HepG2 (cell line): ENCODE data around the gene POU3F1. TPM values are rescaled to one million over a fixed set of nuclear protein-coding genes. Genes with fewer than 3 reads are reported as not detected.

Experiments
- ATAC-seq: fragments of 200-7000 bp; cut with Tn5 transposase; 3 replicates; pipeline ENCODE4 v1.9.1; 2020; ENCODE audit warnings: mild to moderate bottlenecking, moderate library complexity
- BruUV-seq: library from RNA; stranded (reverse); fragments of 400-500 nt; replicated peaks from 2 replicates; lab custom pipeline; 2021; lab: Mats Ljungman, UMichigan
- CTCF ChIA-PET: fragments of 300-600 bp; formaldehyde crosslinking; extraction: SDS; loops from one replicate; lab custom pipeline; 2021; ENCODE audit warnings: low total read pairs, inconsistent platforms, low intra/inter-chr PET ratio; lab: Yijun Ruan, JAX
- POLR2A ChIA-PET: fragments of 350-600 bp; sonication (Branson Sonifier 250); formaldehyde crosslinking; loops from one replicate; lab custom pipeline; 2020; ENCODE audit warnings: antibody characterized with exemption, inconsistent platforms; lab: Yijun Ruan, JAX
- DNase-seq: peaks from one replicate; pipeline ENCODE4 v3.0.0-alpha.2; 2015; ENCODE audit warnings: low spot score
- FAIRE-seq: peaks from 3 replicates; lab custom pipeline; 2011; peaks lifted over from hg19 to GRCh38; lab: Jason Lieb, UNC
- H2AFZ ChIP-seq: one replicate; pipeline ENCODE4 v1.6.1; 2011; ENCODE audit warnings: low read length, inconsistent platforms
- H3K27ac ChIP-seq: fragments of 300-600 bp; 3 replicates; pipeline ENCODE4 v1.8.0; 2011; ENCODE audit warnings: mixed run types, mild to moderate bottlenecking, mixed read lengths, low read length, inconsistent platforms; ENCODE audit not compliant: insufficient read depth; ENCODE audit errors: extremely low read length
- H3K27me3 ChIP-seq, 2 experiments: fragments of 200-600 bp in 1 of 2; 2 replicates in 1 of 2; 3 replicates in 1 of 2; pipeline versions ENCODE4 v1.6.0 to v1.8.0; 2011; ENCODE audit warnings: low read length in 2 of 2, mild to moderate bottlenecking in 2 of 2, moderate library complexity in 2 of 2, inconsistent platforms in 1 of 2; ENCODE audit not compliant: insufficient read depth in 2 of 2, control insufficient read depth in 1 of 2
- H3K36me3 ChIP-seq, 2 experiments: fragments of 200-600 bp in 1 of 2; replicated peaks in 1 of 2; 2 replicates in 1 of 2; 3 replicates in 1 of 2; pipeline versions ENCODE4 v1.5.1 to v1.8.0; 2011; ENCODE audit warnings: low read length in 2 of 2, inconsistent platforms in 1 of 2; ENCODE audit not compliant: insufficient read depth in 2 of 2, control insufficient read depth in 1 of 2
- H3K4me1 ChIP-seq: 2 replicates; pipeline ENCODE4 v1.5.1; 2012; ENCODE audit warnings: low read length, inconsistent platforms; ENCODE audit not compliant: insufficient read depth
- H3K4me2 ChIP-seq: 2 replicates; pipeline ENCODE4 v1.6.0; 2011; ENCODE audit warnings: low read depth, low read length, inconsistent platforms
- H3K4me3 ChIP-seq, 3 experiments: fragments of 200-600 bp in 1 of 3; sonication (generic), shearing (Covaris generic) in 1 of 3; replicated peaks in 1 of 3; 2 replicates each; pipeline ENCODE4 v1.5.1; 2011 to 2016; ENCODE audit warnings: low read length in 3 of 3, inconsistent platforms in 2 of 3, low read depth in 2 of 3, mild to moderate bottlenecking in 2 of 3, control low read depth in 1 of 3, mixed read lengths in 1 of 3; ENCODE audit not compliant: insufficient read depth in 1 of 3
- H3K79me2 ChIP-seq: one replicate; pipeline ENCODE4 v1.6.1; 2011; ENCODE audit warnings: low read length, inconsistent platforms; ENCODE audit not compliant: insufficient read depth
- H3K9ac ChIP-seq: 2 replicates; pipeline ENCODE4 v1.6.0; 2011; ENCODE audit warnings: mild to moderate bottlenecking, low read depth, low read length, inconsistent platforms; ENCODE audit not compliant: insufficient read depth
- H3K9me3 ChIP-seq: 2 replicates; pipeline ENCODE4 v1.5.1; 2012; ENCODE audit warnings: mild to moderate bottlenecking, low read length
- H4K20me1 ChIP-seq: 2 replicates; pipeline ENCODE4 v1.6.0; 2011; ENCODE audit warnings: inconsistent platforms, mild to moderate bottlenecking, low read length, moderate library complexity; ENCODE audit not compliant: insufficient read depth
- DRAP1 ChIP-seq: IDR thresholded peaks from 2 replicates; pipeline ENCODE4 v1.6.1; 2016; ENCODE audit warnings: missing genetic modification reagents, missing compliant biosample characterization
- ELF1 ChIP-seq: sonication (generic); formaldehyde crosslinking; IDR thresholded peaks from 2 replicates; pipeline ENCODE4 v1.4.0; 2020; ENCODE audit warnings: missing genetic modification reagents
- MEIS2 ChIP-seq: sonication (generic); formaldehyde crosslinking; IDR thresholded peaks from 2 replicates; pipeline ENCODE4 v1.9.0; 2021; ENCODE audit warnings: mild to moderate bottlenecking, missing genetic modification reagents
- SAFB2 ChIP-seq: sonication (generic); formaldehyde crosslinking; IDR thresholded peaks from 2 replicates; pipeline ENCODE4 v1.5.1; 2020; ENCODE audit warnings: missing genetic modification reagents, low read depth, mild to moderate bottlenecking, borderline replicate concordance
- ZNF235 ChIP-seq: sonication (generic); formaldehyde crosslinking; IDR thresholded peaks from 2 replicates; pipeline ENCODE4 v1.8.1; 2023; ENCODE audit warnings: mild to moderate bottlenecking, missing genetic modification reagents, borderline replicate concordance
- ZNF567 ChIP-seq: sonication (generic); formaldehyde crosslinking; IDR thresholded peaks from 2 replicates; pipeline ENCODE4 v1.8.1; 2023; ENCODE audit warnings: mild to moderate bottlenecking, missing genetic modification reagents, borderline replicate concordance
- ZNF629 ChIP-seq: sonication (generic); formaldehyde crosslinking; conservative IDR thresholded peaks from 2 replicates; pipeline ENCODE4 v1.5.0; 2020; ENCODE audit warnings: missing genetic modification reagents
- WGBS: methylation state at CpG from one replicate; pipeline ENCODE4 v1.1.6; 2017; ENCODE audit warnings: low lambda C conversion rate; 5-methylcytosine and 5-hydroxymethylcytosine counted together
- in situ Hi-C: cut with HindIII; loops from 2 replicates; pipeline ENCODE4 v1.10.0; 2017; ENCODE audit warnings: low pct_unique_long_range_greater_than_20kb; ENCODE audit not compliant: extremely low pct_ligation_motif_present
- intact Hi-C: fragments of 100-400 bp; cut with micrococcal nuclease; formaldehyde crosslinking; loops from one replicate; pipeline ENCODE4 v1.10.0; 2022; ENCODE audit not compliant: unreplicated experiment
- polyA plus RNA-seq, 8 experiments: library from polyadenylated mRNA; depleted of rRNA in 3 of 8; stranded (reverse) in 7 of 8; unstranded in 1 of 8; fragments of >200 nt; fragmentation: Illumina TruSeq in 4 of 8; extraction: Trizol in 4 of 8; gene quantifications; 2 replicates each; pipeline versions ENCODE4 v1.2.1 to v1.2.3, GENCODE V29; 2011 to 2016; ENCODE audit warnings: low read depth in 4 of 8, missing spikeins in 1 of 8, mixed read lengths in 1 of 8; ENCODE audit not compliant: insufficient read depth in 1 of 8
- total RNA-seq, 5 experiments: library from RNA; depleted of rRNA; stranded (reverse); fragments of >200 nt; fragmentation: Illumina TruSeq; extraction: Trizol; gene quantifications; 2 replicates each; pipeline ENCODE4 v1.2.3, GENCODE V29; 2016; ENCODE audit warnings: low read depth in 1 of 5
- TF ChIP-seq, protein P1 (sequence below): IDR thresholded peaks from 2 replicates; pipeline ENCODE4 v1.6.1; 2012; ENCODE audit warnings: low read depth, low read length, improper control_type of control experiment

The POU3F1 gene
- total and polyA plus RNA-seq, 2 of the 13 experiments (the other 11 are each of a cell fraction or from before 2014, with no cell fraction given): not detected

- FAIRE-seq (no peak), DNase-seq (no peak), ATAC-seq (no peak)
- CTCF ChIA-PET: no interaction called here
- H3K27me3 ChIP-seq: peaks cover 0 to 1% of the 10 kb centered on the region in 2 experiments; a peak in 1 of 5 replicates
- BruUV-seq: no TSS peak
- H3K9me3 ChIP-seq: no peaks in the 10 kb centered on the region
- H2AFZ ChIP-seq: no peak overlapping the region
- H3K27ac ChIP-seq: no peak overlapping the region
- POLR2A ChIA-PET: no interaction called here
- no peaks in the 10 kb centered on the region for H3K79me2 ChIP-seq
- intact Hi-C loops: no loop called here
- H3K4me2 ChIP-seq: no peak overlapping the region
- H3K4me1 ChIP-seq: peaks cover 10% of the 10 kb centered on the region
- WGBS: 63% methylated on average over 4 of the region's 4 CpGs
- no peak overlapping the region for H3K9ac ChIP-seq
- in situ Hi-C loops: no loop called here
- H3K36me3 ChIP-seq: no peaks in the 10 kb centered on the region
- H4K20me1 ChIP-seq: no peaks in the 10 kb centered on the region
- TF ChIP-seq, protein P1, sequence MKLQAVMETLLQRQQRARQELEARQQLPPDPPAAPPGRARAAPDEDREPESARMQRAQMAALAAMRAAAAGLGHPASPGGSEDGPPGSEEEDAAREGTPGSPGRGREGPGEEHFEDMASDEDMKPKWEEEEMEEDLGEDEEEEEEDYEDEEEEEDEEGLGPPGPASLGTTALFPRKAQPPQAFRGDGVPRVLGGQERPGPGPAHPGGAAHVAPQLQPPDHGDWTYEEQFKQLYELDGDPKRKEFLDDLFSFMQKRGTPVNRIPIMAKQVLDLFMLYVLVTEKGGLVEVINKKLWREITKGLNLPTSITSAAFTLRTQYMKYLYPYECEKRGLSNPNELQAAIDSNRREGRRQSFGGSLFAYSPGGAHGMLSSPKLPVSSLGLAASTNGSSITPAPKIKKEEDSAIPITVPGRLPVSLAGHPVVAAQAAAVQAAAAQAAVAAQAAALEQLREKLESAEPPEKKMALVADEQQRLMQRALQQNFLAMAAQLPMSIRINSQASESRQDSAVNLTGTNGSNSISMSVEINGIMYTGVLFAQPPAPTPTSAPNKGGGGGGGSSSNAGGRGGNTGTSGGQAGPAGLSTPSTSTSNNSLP: no peak
- peak; percentile 68 for TF ChIP-seq ZNF629
- H3K4me3 ChIP-seq: no peak overlapping the region
Measured at GRCh38 chr1:38074302-38074677, 27.7 kb upstream of the POU3F1 start.

GRCh38 chr1:38073534-38074301 is 27.1 kb upstream of the POU3F1 start:
- Histone ChIP-seq H3K27ac (no peak overlapping the region), H3K27me3 (peaks cover 0 to 1% of the 10 kb centered on the region in 2 experiments; a peak in 1 of 5 replicates), H3K9me3 (no peaks in the 10 kb centered on the region), H3K79me2 (no peaks in the 10 kb centered on the region), H3K4me3 (no peak overlapping the region), H4K20me1 (no peaks in the 10 kb centered on the region), H2AFZ (no peak overlapping the region), H3K4me2 (no peak overlapping the region), H3K4me1 (peaks cover 10% of the 10 kb centered on the region), H3K9ac (no peak overlapping the region), H3K36me3 (no peaks in the 10 kb centered on the region)
- in situ Hi-C loops (no loop called here), intact Hi-C loops (no loop called here)
- FAIRE-seq (no peak), DNase-seq (no peak), ATAC-seq (no peak)
- WGBS: 25% methylated on average over 9 of the region's 9 CpGs
- BruUV-seq: no TSS peak
- ChIA-PET CTCF (no interaction called here), POLR2A (interaction anchor here (2.2 kb wide), 1 partner anchor 8 kb away, joined by 6 read pairs; no protein-coding TSS in a partner anchor)
- no peak for TF ChIP-seq ELF1 (CRISPR knock-in tag)
- no peak for TF ChIP-seq ZNF235 (CRISPR knock-in tag)
- no peak for TF ChIP-seq SAFB2 (CRISPR knock-in tag)
- TF ChIP-seq MEIS2 (CRISPR knock-in tag): no peak
- TF ChIP-seq ZNF567 (CRISPR knock-in tag): no peak
- no peak for TF ChIP-seq DRAP1 (CRISPR knock-in tag)
